Measurements from ENCODE around the gene PDXK.

Gene PDXK

DNA sequence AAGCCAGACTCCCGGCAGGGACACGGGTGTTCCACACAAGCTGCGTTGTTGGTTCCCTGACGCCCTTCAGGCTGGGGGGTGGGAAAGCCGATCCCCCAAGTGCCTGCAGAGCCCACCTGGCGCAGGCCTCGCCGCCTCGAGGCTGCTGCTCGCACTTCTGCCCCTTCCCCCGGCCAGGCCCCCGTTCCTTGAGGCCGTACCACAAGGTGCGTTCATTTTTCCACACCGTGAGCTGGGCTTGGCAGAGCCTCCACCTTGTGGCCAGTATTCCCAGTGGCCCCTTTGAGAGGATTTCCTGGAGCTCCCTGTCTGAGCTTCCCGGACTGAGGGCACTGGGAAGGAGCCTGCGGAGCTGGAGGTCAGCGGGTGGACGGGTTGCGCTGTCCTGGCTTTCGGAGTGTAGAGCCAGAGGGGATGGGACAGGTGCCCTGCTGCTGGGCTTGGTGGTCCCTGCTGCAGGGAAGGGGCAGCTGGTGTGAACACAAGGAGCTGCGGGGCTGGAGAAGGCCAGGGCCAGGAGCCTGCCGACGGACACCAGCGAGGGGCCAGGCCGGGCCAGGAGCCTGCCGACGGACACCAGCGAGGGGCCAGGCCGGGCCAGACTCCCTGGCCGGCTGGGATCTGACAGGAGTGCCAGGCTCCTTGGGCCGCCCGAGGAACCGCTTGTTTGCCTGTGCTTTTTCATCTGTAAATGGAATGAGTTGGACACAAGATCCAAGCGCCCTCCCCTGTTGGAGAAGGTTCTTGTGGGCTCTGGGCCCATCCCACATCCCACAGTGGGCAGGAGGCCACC is 18.4 kb downstream of the PDXK start:
- ATAC-seq (ENCODE audit: low read depth) (no peak), DNase-seq (ENCODE audit: low spot score in 2 of 2) (no peak)
- Mint-ChIP-seq H3K4me3 (no peak overlapping the region), H3K9me3 (no peaks in the 10 kb centered on the region), H3K27me3 (no peaks in the 10 kb centered on the region), H3K4me1 (peaks cover 12% of the 10 kb centered on the region), H3K36me3 (peaks cover 4% of the 10 kb centered on the region), H3K27ac (no peak overlapping the region)

DNA sequence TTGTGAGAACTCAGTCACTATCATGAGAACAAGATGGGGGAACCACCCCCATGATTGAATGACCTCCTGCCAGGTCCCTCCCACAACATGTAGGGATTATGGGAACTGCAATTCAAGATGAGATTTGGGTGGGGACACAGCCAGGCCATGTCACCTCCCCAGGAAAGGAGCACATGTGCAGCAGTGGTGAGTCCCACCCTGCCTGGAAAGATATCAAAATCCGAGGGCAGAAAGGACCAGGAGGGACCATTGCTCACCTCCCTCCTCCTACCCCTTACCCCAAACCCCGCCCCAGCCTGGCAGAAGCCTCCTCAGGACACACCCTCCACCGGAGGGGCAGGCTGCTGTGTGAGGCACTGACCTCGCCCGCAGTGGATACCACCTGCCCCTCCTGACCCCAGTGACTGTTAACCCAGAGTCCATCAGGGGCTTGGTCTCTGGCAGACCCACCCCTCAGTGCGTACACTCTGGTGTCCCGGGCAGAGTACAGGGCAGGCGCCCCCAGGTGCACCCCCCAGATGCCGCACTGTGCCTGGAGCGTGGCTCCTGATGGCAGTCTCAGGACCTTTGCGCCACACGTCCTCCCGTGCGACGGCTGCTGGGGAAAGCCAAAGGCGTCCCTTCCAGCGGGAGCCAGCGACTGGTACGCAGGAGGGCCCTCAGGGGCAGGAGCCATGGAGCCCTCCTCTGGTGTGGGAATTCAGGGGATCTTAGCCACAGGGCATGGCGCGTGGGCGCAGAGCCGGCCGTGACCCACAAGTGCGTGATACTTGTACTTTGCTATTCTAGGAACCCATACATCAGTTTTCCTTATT is 20.9 kb downstream of the PDXK start:
- H3K4me3 Mint-ChIP-seq, result no peak overlapping the region
- H3K27me3 Mint-ChIP-seq, result no peaks in the 10 kb centered on the region
- H3K36me3 Mint-ChIP-seq, result peaks cover 6% of the 10 kb centered on the region
- H3K4me1 Mint-ChIP-seq, result peaks cover 7% of the 10 kb centered on the region
- no peaks in the 10 kb centered on the region for H3K9me3 Mint-ChIP-seq
- DNase-seq (ENCODE audit: low spot score in 2 of 2), result no peak
- peak overlapping the region; percentile 89 for H3K27ac Mint-ChIP-seq
- peak; percentile 20 for ATAC-seq (ENCODE audit: low read depth)

GRCh38 chr21:43740497-43741156 is 21.7 kb downstream of the PDXK start:
- H3K9me3 Mint-ChIP-seq, result no peaks in the 10 kb centered on the region
- H3K36me3 Mint-ChIP-seq, result peaks cover 10% of the 10 kb centered on the region
- H3K4me3 Mint-ChIP-seq, result peak overlapping the region; percentile 65
- ATAC-seq (ENCODE audit: low read depth), result peak; percentile 72
- peak overlapping the region; percentile 89 for H3K27ac Mint-ChIP-seq
- H3K27me3 Mint-ChIP-seq, result no peaks in the 10 kb centered on the region
- peak; percentile 28 to 32 for DNase-seq (ENCODE audit: low spot score in 2 of 2)
- peaks cover 6% of the 10 kb centered on the region for H3K4me1 Mint-ChIP-seq

GRCh38 chr21:43741423-43742096 is 22.6 kb downstream of the PDXK start:
- peaks cover 6% of the 10 kb centered on the region for H3K4me1 Mint-ChIP-seq
- ATAC-seq (ENCODE audit: low read depth) (no peak), DNase-seq (ENCODE audit: low spot score in 2 of 2) (no peak)
- H3K27ac Mint-ChIP-seq, result no peak overlapping the region
- peaks cover 13% of the 10 kb centered on the region for H3K36me3 Mint-ChIP-seq
- H3K27me3 Mint-ChIP-seq, result no peaks in the 10 kb centered on the region
- no peak overlapping the region for H3K4me3 Mint-ChIP-seq
- no peaks in the 10 kb centered on the region for H3K9me3 Mint-ChIP-seq

GRCh38 chr21:43743947-43744346 is 25.0 kb downstream of the PDXK start:
- no peak overlapping the region for H3K27ac Mint-ChIP-seq
- ATAC-seq (ENCODE audit: low read depth) (no peak), DNase-seq (ENCODE audit: low spot score in 2 of 2) (no peak)
- H3K36me3 Mint-ChIP-seq, result peaks cover 15% of the 10 kb centered on the region
- no peaks in the 10 kb centered on the region for H3K27me3 Mint-ChIP-seq
- no peak overlapping the region for H3K4me3 Mint-ChIP-seq
- H3K4me1 Mint-ChIP-seq, result peaks cover 6% of the 10 kb centered on the region
- no peaks in the 10 kb centered on the region for H3K9me3 Mint-ChIP-seq

GRCh38 chr21:43744725-43745124 is 25.8 kb downstream of the PDXK start:
- Mint-ChIP-seq H3K36me3 (peaks cover 15% of the 10 kb centered on the region), H3K9me3 (no peaks in the 10 kb centered on the region), H3K27ac (no peak overlapping the region), H3K4me3 (no peak overlapping the region), H3K27me3 (no peaks in the 10 kb centered on the region), H3K4me1 (peaks cover 4% of the 10 kb centered on the region)
- ATAC-seq (ENCODE audit: low read depth), result no peak
- DNase-seq (ENCODE audit: low spot score in 2 of 2), result no peak

GRCh38 chr21:43745772-43746517 is 27.0 kb downstream of the PDXK start:
- H3K4me3 Mint-ChIP-seq, result no peak overlapping the region
- H3K27ac Mint-ChIP-seq, result peak overlapping the region; percentile 9
- H3K9me3 Mint-ChIP-seq, result no peaks in the 10 kb centered on the region
- peaks cover 18% of the 10 kb centered on the region for H3K36me3 Mint-ChIP-seq
- H3K27me3 Mint-ChIP-seq, result no peaks in the 10 kb centered on the region
- no peak for ATAC-seq (ENCODE audit: low read depth)
- no peak for DNase-seq (ENCODE audit: low spot score in 2 of 2)
- peaks cover 3% of the 10 kb centered on the region for H3K4me1 Mint-ChIP-seq

DNA sequence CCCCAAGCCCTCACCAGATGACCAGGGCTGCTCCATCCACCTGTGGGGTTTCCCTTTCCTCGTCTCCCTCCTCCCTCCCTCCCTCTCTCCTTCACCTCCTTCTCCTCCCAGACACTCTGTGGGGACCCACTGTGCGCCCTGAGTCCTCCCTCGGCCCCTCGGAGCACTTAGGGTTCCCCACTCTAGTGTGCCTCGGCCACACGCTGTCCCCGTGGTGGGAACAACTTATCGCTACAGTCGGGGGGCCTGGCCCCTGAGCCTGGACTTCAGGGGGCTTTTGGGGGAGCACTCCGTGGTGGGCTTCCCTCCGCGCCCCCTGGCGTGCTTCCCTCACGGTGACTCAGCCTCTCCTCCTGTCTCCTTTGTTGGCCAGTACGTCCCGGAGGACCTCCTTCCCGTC is 29.7 kb downstream of the PDXK start:
- Mint-ChIP-seq H3K9me3 (no peaks in the 10 kb centered on the region), H3K4me3 (no peak overlapping the region), H3K4me1 (peaks cover 3% of the 10 kb centered on the region), H3K27me3 (no peaks in the 10 kb centered on the region), H3K27ac (no peak overlapping the region), H3K36me3 (peaks cover 19% of the 10 kb centered on the region)
- no peak for ATAC-seq (ENCODE audit: low read depth)
- no peak for DNase-seq (ENCODE audit: low spot score in 2 of 2)

DNA sequence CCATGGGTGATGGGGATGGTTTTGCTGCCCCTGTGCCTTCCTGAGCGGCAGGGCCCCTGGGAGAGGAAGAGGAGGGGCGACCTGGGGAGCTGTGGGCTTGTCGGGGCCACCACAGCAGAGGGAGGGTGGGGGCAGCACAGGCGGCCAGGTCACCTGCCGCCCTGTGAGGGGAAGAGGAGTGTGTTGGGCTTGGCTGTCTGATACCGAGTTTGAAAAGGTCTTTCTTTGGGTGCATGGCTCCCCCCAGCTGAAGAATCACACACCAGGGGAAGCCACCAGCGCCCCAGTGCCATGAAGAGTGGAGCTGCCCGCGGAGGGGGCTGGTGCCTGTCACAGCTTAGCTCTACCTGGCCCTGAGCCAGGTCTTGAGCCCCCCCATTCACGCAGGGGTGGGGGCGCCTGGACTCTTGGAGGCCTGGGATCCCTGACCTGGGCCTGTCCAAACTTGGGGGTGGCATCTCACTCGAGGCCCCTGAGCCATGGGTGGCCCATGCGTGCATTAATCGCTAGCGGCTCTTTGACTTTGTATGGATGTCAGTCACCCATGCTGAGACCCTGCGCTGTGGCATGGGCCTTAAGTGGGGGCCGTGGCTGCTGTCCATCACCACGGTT is 30.8 kb downstream of the PDXK start:
- no peaks in the 10 kb centered on the region for H3K9me3 Mint-ChIP-seq
- no peak for ATAC-seq (ENCODE audit: low read depth)
- H3K4me1 Mint-ChIP-seq, result peaks cover 3% of the 10 kb centered on the region
- H3K27me3 Mint-ChIP-seq, result no peaks in the 10 kb centered on the region
- no peak overlapping the region for H3K27ac Mint-ChIP-seq
- H3K36me3 Mint-ChIP-seq, result peaks cover 24% of the 10 kb centered on the region
- no peak overlapping the region for H3K4me3 Mint-ChIP-seq
- DNase-seq (ENCODE audit: low spot score in 2 of 2), result no peak

- DNase-seq (ENCODE audit: low spot score in 2 of 2), result no peak
- Mint-ChIP-seq H3K9me3 (no peaks in the 10 kb centered on the region), H3K36me3 (peaks cover 20% of the 10 kb centered on the region), H3K27me3 (no peaks in the 10 kb centered on the region), H3K4me3 (no peak overlapping the region), H3K4me1 (peaks cover 3% of the 10 kb centered on the region), H3K27ac (no peak overlapping the region)
- no peak for ATAC-seq (ENCODE audit: low read depth)
Observed at GRCh38 chr21:43750339-43751033, 31.6 kb downstream of the PDXK start.

- H3K4me3 Mint-ChIP-seq, result no peak overlapping the region
- peaks cover 18% of the 10 kb centered on the region for H3K36me3 Mint-ChIP-seq
- ATAC-seq (ENCODE audit: low read depth) (no peak), DNase-seq (ENCODE audit: low spot score in 2 of 2) (no peak)
- H3K4me1 Mint-ChIP-seq, result peaks cover 3% of the 10 kb centered on the region
- H3K27me3 Mint-ChIP-seq, result no peaks in the 10 kb centered on the region
- H3K9me3 Mint-ChIP-seq, result no peaks in the 10 kb centered on the region
- H3K27ac Mint-ChIP-seq, result no peak overlapping the region
Observed at GRCh38 chr21:43751955-43752591, 33.1 kb downstream of the PDXK start.

DNA sequence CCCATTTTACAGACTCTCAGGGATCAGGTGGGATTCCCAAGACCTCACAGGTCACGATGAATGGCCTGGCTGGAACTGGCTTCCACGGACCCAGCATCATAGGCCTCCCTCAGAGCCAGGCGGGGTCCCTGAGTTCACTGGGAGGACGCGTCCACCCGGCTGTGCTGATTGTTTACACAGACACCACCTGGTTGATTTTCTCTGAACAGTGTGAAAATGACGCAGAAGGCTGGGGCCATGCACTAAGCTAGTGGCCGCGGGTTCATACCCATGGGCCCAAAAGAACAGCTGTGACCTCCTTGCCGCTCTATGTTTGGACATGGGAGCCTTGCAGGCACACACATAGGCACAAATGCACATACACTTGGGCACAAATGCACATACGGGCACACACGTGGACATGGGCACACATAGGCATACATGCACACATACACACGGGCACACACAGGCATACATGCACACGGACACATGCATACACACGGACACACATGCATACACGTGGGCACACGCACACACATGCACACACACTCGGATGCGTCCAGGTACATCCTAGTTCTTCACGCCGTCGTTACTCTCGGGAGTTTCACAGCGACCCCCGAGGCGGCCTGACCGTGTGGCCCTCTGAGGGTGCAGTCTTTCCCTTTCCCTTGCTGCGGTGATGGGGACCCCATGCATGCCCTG is 34.0 kb downstream of the PDXK start:
- no peak overlapping the region for H3K27ac Mint-ChIP-seq
- no peak for DNase-seq (ENCODE audit: low spot score in 2 of 2)
- no peaks in the 10 kb centered on the region for H3K27me3 Mint-ChIP-seq
- H3K36me3 Mint-ChIP-seq, result peaks cover 18% of the 10 kb centered on the region
- no peak overlapping the region for H3K4me3 Mint-ChIP-seq
- no peak for ATAC-seq (ENCODE audit: low read depth)
- peaks cover 3% of the 10 kb centered on the region for H3K4me1 Mint-ChIP-seq
- no peaks in the 10 kb centered on the region for H3K9me3 Mint-ChIP-seq

All from memory B cell (primary cell).